Stimulated activated CD8-positive, alpha-beta memory T cell treated with anti-CD3 and anti-CD28 coated beads, Interleukin-7, amount 100 ng/mL, for 4 hours (primary cell): ENCODE results near the gene USO1.
"Not testable (repeated sequence)": the region's sequence is repeated elsewhere in the genome, so short reads cannot be mapped to it uniquely, and the experiment has no call there.

Source experiments
- DNase-seq, 2 donors: peaks; one replicate each; pipeline ENCODE4 v3.0.0-alpha.2; 2020; ENCODE audit warnings: low read depth in 2 of 2

USO1 gene

GRCh38 chr4:75752637-75753036 is 28.3 kb downstream of the USO1 start:
- no peak for DNase-seq

GRCh38 chr4:75769036-75769435 is 44.7 kb downstream of the USO1 start:
- no peak for DNase-seq

- DNase-seq: no peak
These were observed 47.2 kb downstream of the USO1 start for GRCh38 chr4:75771607-75772006.

GRCh38 chr4:75777589-75777988 is 53.2 kb downstream of the USO1 start:
- DNase-seq: no peak

DNA sequence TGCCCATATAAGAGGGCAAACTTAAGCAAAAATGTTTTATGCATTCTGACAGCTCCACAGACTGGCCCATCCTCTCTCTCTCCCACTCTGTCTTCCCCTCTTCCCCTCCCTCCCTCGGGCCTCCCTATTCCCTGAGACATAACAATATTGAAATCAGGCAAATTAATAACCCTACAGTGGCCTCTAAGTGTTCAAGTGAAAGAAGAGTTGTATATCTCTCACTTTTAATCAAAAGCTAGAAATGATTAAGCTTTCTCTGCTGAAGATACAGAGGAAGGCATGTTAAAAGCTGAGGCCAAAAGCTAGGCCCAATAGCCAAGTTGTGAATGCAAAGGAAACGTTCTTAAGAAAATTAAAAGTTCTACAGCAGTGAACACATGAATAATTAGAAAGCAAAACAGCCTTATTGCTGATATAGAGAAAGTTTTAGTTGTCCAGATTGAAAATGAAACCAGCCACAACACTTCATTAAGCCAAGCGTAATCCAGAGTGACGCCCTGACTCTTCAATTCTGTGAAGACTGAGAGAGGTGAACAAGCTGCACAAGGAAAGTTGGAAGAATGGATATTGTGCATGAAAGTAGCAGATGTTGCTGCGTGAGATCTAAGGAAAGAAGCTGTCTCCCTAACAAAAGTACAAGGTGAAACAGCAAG is 54.9 kb downstream of the USO1 start:
- no peak for DNase-seq

GRCh38 chr4:75781305-75781704 is 56.9 kb downstream of the USO1 start:
- no peak for DNase-seq

DNA sequence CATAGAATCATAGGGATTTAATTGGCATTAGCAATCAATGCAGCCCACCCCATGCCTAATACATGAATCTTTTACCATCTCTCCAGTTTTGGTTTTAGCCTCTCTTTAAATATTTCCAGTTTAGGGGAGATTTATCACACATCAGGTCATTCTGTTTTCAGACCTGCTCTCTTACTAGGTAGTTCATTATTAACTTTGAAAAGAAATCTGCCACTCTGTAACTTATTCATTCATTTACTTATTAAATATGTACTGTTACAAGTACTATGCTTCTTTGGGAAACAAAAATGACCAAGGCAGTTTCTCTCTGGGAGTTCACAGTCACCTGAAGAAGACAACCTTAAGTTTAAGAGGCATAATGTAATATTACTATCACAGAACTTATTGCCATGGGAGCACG is 62.1 kb downstream of the USO1 start:
- DNase-seq: no peak

- DNase-seq: no peak
These were observed 62.6 kb downstream of the USO1 start for GRCh38 chr4:75786938-75787337.

GRCh38 chr4:75790024-75790423 is 65.6 kb downstream of the USO1 start:
- no peak for DNase-seq

- no peak for DNase-seq
These were observed 76.6 kb downstream of the USO1 start for GRCh38 chr4:75800972-75801371.

GRCh38 chr4:75806035-75806434 is 81.7 kb downstream of the USO1 start:
- DNase-seq: not testable (repeated sequence)

DNA sequence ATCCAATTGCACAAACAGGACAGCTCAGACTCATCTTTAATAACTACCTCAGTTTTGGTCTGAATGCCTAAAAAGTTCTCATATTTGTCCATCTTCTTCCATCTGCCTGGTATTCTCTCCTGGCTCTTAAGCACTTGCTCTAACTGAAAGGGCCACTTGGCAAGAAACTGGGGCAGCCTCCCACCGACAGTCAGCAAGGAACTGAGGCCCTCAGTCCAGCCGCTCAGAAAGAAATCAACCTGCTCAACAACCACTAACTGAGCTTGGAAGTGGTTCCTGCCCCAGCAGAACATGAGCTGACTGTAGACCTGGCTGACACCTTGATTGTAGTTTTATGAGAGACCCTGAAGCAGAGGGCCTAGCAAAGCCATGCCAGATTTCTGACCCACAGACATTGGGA is 93.5 kb downstream of the USO1 start:
- no peak for DNase-seq

DNA sequence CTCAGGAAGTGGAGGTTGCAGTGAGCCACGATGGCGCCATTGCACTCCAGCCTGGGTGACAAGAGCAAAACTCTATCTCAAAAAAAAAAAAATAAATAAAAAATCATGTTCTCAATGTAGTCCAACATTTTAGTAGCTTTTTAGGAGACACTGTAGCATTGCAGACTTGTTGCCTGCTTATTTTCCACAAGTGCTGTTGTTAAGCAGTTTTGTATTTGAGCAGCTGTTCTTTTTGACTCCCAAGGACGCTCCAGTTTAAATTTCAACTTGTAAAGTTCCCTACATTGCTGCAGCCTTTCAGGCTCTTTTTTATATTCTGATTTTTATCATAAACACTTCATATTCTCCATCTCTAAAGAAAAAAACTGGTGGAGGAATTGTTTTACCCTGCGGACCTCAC is 94.7 kb downstream of the USO1 start:
- no peak for DNase-seq

GRCh38 chr4:75820197-75820596 is 95.8 kb downstream of the USO1 start:
- no peak for DNase-seq

DNA sequence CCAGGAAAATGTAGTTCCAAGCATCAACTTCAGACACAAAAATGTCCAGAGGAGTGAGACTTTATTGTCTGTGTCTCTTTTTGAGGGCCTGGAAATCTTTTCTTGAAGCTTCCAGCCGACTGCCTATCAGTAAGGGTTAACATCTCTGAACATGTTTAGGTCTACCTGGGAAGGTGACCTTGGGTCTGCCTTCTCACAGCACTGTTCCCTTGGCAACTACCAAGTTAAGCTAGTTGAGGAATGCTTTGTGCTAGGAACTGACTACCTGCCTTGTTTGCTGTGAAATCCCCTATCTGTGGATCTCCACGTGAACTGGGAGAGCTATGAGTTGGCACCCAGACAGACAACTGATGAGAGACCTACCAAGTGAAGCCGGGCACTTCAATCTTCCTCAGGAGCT is 96.3 kb downstream of the USO1 start:
- DNase-seq: no peak

DNA sequence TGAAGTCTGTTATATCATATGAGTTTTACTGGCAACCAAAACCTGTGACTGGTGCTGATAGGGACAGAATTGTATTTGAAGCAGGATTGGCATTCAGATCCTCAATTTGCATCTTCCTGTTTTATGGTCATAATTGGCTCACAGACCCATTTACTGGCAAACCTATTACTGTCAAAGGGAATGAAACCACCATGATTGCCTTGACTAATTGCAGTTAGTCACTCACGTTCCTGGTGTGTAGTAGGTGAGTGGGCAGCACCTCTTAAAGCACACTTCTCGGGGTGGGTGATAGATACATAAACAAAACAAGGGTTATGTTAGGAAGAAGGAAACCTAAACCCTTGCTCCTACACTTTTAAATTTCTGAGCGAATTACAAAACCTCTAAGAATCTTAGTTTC is 96.8 kb downstream of the USO1 start:
- no peak for DNase-seq

- no peak for DNase-seq
These were observed 97.6 kb downstream of the USO1 start for GRCh38 chr4:75821966-75822365.

DNA sequence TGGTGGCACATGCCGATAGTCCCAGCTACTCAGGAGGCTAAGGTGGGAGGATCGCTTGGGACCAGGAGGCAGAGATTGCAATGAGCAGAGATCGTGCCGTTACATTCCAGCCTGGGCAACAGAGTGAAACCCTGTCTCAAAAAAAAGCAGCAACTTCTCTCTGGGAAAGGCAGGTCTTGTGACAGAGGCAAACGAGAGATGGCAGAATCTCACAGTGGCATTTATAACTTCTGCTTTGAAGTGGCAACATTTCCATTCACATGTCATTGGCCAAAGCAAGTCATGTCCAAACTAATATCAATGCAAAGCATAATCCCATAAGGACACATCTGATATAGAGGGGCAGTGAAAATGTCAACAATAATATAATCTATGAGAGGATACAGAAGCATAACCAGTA is 98.0 kb downstream of the USO1 start:
- DNase-seq: no peak

- no peak for DNase-seq
These were observed 99.4 kb downstream of the USO1 start for GRCh38 chr4:75823812-75824211.

- no peak for DNase-seq
These were observed 106.5 kb downstream of the USO1 start for GRCh38 chr4:75830906-75831305.

DNA sequence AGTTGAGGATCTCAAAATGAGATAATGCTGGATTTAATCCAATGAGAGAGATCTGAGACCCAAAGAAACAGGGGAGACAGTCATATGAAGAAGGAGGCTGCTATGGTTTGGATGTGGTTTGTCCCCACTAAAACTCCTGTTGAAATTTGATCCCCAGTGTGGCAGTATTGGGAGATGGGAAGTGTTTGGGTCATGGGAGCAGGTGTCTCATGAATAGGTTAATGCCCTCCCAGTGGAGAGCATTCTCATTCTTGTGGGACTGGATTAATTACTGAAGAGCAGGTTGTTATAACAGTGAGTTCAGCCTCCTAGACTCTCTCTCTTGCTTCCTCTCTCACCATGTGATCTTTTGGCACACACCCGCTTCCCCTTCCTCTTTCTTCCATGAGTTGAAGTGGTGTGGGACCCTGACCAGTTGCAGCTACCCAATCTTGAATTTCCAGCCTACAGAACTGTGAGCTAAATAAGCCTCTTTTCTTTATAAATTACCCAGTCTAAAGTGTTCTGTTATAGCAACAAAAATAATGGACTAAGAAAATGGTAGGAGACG is 107.6 kb downstream of the USO1 start:
- DNase-seq: no peak

DNA sequence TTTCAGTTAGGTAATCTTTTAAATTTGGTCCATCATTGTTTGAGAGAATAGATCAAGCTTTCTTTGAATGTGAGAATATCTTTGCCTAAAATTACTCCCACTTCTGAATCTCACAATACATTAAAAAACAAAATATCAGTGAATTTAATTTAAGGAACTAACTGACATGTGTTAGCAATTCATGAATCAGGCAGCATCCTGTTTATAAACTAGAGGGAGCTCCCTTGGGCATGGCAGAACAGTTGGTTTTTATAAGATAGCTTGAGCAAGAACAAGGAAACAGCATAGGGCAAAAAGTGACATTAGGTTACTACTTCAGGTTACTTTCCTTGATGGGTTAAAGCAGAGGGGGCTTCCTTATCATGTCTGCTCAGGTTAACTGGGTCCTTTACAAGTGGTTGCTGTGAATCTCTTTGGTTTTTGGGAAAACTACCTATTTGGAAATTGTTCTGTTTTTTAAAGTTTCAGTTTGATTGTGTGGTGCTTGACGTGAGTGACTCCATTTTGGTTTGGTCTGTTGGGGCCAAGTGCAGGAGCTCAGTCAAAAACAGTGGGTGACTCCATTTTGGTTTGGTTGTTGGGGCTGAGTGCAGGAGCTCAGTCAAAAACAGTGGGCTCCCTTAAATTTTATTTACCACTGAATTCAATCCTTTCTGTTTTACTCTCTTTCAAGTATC is 109.9 kb downstream of the USO1 start:
- no peak for DNase-seq

GRCh38 chr4:75834772-75835154 is 110.4 kb downstream of the USO1 start:
- no peak for DNase-seq
